Colonic mucosa (tissue), 4 donors: Measurements from ENCODE around the gene ERN1. TPM values are rescaled to one million over a fixed set of nuclear protein-coding genes. Genes with fewer than 3 reads are reported as not detected.

Source experiments
- DNase-seq: peaks from one replicate; pipeline ENCODE4 v3.0.0-alpha.2; 2020
- H3K27ac ChIP-seq: fragments of 200-600 bp; one replicate; pipeline ENCODE4 v1.8.0; 2021
- H3K27me3 ChIP-seq: fragments of 200-600 bp; one replicate; pipeline ENCODE4 v1.8.0; 2021
- H3K36me3 ChIP-seq: fragments of 200-600 bp; one replicate; pipeline ENCODE4 v1.8.0; 2021
- H3K4me1 ChIP-seq: fragments of 200-600 bp; one replicate; pipeline ENCODE4 v1.8.0; 2021; ENCODE audit warnings: mild to moderate bottlenecking
- H3K4me3 ChIP-seq: fragments of 200-600 bp; one replicate; pipeline ENCODE4 v1.8.0; 2021
- H3K9ac ChIP-seq, 2 donors: one replicate each; pipeline ENCODE4 v1.7.0; 2013; ENCODE audit warnings: control low read depth in 2 of 2, low read depth in 2 of 2, low read length in 2 of 2
- H3K9me3 ChIP-seq: fragments of 200-600 bp; one replicate; pipeline ENCODE4 v1.8.0; 2021
- CTCF ChIP-seq: fragments of 200-600 bp; IDR thresholded peaks from one replicate; pipeline ENCODE4 v1.8.0; 2022; ENCODE audit warnings: antibody characterized with exemption, mild to moderate bottlenecking
- intact Hi-C: fragments of 100-400 bp; cut with DNase I; formaldehyde crosslinking; loops from one replicate; pipeline ENCODE4 v1.14.1; 2022
- total RNA-seq, 2 donors: library from RNA; stranded (reverse); fragmentation: NEBNext Ultra II Directional in 1 of 2; extraction: Animal tissue kit (Norgen Biotek cat#: 25700) in 1 of 2; gene quantifications; one replicate each; pipeline ENCODE4 v1.2.1, GENCODE V29; 2021
- donor health status: healthy.
- donor health status: DM: no; HTN: no; CAD: no.
- donor health status: DM: no; HTN: no; CAD: no.

The ERN1 gene
- total RNA-seq, 2 donors from 2014 or later, result 19.2 to 19.6 TPM

DNA sequence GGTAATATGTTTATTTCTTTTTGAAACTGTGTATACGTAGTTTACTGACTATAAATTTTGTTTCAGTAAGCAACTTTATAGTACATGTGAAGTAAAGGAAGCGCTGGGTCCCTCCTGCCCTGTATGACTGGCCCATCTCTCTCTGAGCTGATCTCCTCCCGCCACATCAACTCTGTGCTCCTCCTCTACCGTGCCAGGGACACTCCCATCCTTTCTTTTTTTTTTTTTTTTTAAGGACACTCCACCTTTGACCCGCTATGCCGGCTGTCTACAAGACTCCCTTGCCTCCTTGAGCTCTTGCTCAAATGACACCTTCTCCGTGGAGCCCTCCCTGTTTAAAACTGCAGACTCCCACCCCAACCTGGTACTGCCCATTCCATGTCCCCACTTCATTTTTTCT lies 35.5 kb downstream of the ERN1 start:
- Histone ChIP-seq H3K4me3 (no peak overlapping the region), H3K27ac (no peak overlapping the region), H3K36me3 (no peaks in the 10 kb centered on the region), H3K9me3 (no peaks in the 10 kb centered on the region), H3K27me3 (no peaks in the 10 kb centered on the region), H3K9ac (no peak overlapping the region), H3K4me1 (no peaks in the 10 kb centered on the region)
- no peak for DNase-seq
- no peak for TF ChIP-seq CTCF
- intact Hi-C loops, result no loop called here

DNA sequence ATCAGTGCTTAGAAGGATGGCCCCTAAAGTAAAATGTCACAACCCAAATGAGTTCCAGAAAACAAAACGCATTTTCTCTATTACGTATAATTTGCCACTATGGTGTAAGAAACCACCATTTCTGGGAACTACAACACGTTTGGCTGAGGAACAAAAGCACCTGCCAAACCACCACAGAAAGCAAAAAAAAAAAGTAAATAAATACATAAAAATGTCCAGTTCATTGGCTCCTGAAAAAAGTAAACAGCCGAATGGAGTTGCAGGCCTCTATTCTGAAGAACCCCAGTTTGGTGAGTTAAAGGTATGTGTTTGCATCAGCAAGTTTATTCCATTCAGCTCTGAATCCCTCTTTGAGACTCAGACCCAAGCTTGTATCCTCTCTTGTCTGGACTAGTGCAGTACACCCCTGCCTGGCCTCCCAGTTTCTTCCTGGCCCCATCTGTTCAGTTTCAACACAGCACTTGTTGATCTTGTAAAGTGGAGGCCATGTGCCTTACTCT lies 36.9 kb downstream of the ERN1 start:
- Histone ChIP-seq H3K36me3 (no peaks in the 10 kb centered on the region), H3K4me3 (no peak overlapping the region), H3K27ac (no peak overlapping the region), H3K27me3 (no peaks in the 10 kb centered on the region), H3K9ac (no peak overlapping the region), H3K9me3 (no peaks in the 10 kb centered on the region), H3K4me1 (no peaks in the 10 kb centered on the region)
- TF ChIP-seq CTCF, result no peak
- DNase-seq, result no peak
- intact Hi-C loops, result no loop called here

GRCh38 chr17:64092113-64092512 lies 37.8 kb downstream of the ERN1 start:
- H3K27ac ChIP-seq, result no peak overlapping the region
- DNase-seq, result no peak
- H3K9ac ChIP-seq, result no peak overlapping the region
- H3K9me3 ChIP-seq, result no peaks in the 10 kb centered on the region
- no peaks in the 10 kb centered on the region for H3K27me3 ChIP-seq
- H3K36me3 ChIP-seq, result no peaks in the 10 kb centered on the region
- H3K4me3 ChIP-seq, result no peak overlapping the region
- TF ChIP-seq CTCF, result no peak
- no peaks in the 10 kb centered on the region for H3K4me1 ChIP-seq
- intact Hi-C loops, result no loop called here

DNA sequence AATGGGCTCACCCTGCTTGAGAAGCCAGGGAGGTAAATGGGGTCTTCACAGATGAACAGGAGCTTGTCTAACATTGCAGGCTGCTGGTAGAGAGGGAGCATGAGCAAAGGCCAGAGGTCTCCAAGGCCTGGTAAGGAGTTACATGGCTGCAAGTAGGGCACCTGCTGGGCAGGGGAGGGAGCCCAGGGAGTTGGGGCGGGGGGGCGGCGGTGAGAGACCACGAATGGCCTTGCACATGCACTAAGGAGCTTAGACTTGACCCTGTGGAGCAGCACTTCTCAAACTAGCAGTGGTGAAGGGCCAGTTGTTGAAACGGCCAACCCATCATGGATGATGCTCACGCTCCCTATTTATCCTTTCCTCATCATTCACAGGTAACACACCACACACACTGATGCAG lies 38.4 kb downstream of the ERN1 start:
- Histone ChIP-seq H3K4me3 (no peak overlapping the region), H3K27me3 (no peaks in the 10 kb centered on the region), H3K36me3 (no peaks in the 10 kb centered on the region), H3K9ac (no peak overlapping the region), H3K9me3 (no peaks in the 10 kb centered on the region), H3K27ac (no peak overlapping the region), H3K4me1 (no peaks in the 10 kb centered on the region)
- no peak for TF ChIP-seq CTCF
- intact Hi-C loops, result no loop called here
- DNase-seq, result no peak

DNA sequence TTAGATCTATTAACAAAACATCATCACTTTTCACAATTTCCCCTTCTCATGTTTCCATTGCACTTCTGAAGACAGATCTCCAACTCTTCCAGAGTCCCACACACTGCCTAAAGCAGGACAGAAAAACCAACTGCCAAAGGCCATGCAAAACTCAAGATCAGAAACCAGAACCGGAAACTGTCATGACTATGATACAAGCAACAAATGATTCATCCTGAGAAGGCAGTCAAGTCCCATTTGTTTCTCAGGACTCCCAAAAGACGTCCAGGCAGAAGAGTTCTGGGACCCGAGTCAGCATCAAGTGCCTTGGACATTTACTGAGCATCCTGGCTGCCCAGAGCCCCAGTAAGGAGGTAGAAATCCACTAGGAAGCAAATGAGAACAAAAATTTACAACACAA lies 38.8 kb downstream of the ERN1 start:
- intact Hi-C loops, result no loop called here
- no peak for TF ChIP-seq CTCF
- no peaks in the 10 kb centered on the region for H3K27me3 ChIP-seq
- H3K4me1 ChIP-seq, result no peaks in the 10 kb centered on the region
- no peaks in the 10 kb centered on the region for H3K36me3 ChIP-seq
- H3K27ac ChIP-seq, result no peak overlapping the region
- no peak overlapping the region for H3K4me3 ChIP-seq
- H3K9me3 ChIP-seq, result no peaks in the 10 kb centered on the region
- no peak overlapping the region for H3K9ac ChIP-seq
- no peak for DNase-seq

- H3K27ac ChIP-seq, result no peak overlapping the region
- no peaks in the 10 kb centered on the region for H3K9me3 ChIP-seq
- TF ChIP-seq CTCF, result no peak
- no peak overlapping the region for H3K9ac ChIP-seq
- no peaks in the 10 kb centered on the region for H3K36me3 ChIP-seq
- no peak for DNase-seq
- intact Hi-C loops, result no loop called here
- H3K4me3 ChIP-seq, result no peak overlapping the region
- no peaks in the 10 kb centered on the region for H3K27me3 ChIP-seq
- H3K4me1 ChIP-seq, result no peaks in the 10 kb centered on the region
Observed at GRCh38 chr17:64090144-64090543, 39.8 kb downstream of the ERN1 start.
